ENCODE measurements around the gene CA6.
"Not testable (repeated sequence)": the region's sequence is repeated elsewhere in the genome, so short reads cannot be mapped to it uniquely, and the experiment has no call there.

Gene CA6

DNA sequence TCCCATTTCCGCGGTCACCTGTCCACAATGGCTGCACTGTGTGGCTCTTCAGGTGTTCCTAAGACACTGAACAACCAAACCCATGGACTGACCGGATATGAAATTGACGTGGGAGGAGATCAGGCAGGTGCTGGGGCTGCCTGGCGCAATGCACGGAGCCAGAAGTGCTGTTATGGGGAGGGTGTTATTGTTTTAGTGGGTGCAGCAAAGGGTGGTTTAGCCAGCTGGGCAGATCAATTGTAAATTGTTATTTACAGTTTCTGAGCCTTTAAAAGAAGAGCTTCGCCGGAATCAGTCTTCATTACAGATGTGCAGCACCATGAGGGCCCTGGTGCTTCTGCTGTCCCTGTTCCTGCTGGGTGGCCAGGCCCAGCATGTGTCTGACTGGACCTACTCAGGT is at the start of gene CA6:
Gene CA6 (plus strand): TSS at position 301 of the 400 bp plus-strand sequence. CDS start 19 bp downstream, at position 320.
- DNase-seq, result no peak

GRCh38 chr1:8896775-8897174 is 48.9 kb upstream of the CA6 start:
- DNase-seq, result peak; percentile 24

DNA sequence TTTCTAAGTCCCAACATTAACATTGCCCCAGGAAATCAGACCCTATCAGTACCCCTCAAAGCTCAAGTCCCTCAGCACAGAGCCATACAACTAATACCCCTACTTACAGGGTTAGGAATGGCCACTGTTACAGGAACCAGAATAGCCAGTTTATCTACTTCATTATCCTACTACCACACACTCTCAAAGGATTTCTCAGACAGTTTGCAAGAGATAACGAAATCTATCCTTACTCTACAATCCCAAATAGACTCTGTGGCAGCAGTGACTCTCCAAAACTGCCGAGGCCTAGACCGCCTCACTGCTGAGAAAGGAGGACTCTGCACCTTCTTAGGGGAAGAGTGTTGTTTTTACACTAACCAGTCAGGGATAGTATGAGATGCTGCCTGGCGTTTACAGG is 48.2 kb upstream of the CA6 start:
- DNase-seq, result not testable (repeated sequence)

DNA sequence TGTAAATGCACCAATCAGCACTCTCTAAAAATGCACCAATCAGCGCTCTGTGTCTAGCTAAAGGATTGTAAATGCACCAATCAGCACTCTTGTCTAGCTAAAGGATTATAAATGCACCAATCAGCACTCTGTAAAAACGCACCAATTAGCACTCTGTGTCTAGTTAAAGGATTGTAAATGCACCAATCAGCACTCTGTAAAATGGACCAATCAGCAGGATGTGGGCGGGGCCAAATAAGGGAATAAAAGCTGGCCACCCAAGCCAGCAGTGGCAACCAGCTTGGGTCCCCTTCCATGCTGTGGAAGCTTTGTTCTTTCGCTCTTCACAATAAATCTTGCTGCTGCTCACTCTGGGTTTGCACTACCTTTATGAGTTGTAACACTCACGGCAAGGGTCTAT is 47.2 kb upstream of the CA6 start:
- DNase-seq, result not testable (repeated sequence)

DNA sequence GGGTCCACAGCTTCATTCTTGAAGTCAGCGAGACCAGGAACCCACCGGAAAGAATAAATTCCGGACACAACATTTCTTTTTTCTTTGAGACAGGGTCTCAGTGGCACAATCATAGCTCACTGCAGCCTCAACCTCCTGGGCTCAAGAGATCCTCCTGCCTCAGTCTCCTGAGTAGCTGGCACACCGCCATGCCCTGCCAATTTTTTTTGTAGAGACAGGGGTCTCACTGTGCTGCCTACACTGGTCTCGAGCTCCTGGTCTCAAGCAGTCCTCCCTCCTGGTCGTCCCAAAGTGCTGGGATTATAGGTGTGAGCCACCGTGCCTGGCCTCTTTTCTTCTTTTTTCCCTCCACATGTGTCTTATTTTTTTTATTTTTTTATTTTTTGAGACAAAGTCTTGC is 46.6 kb upstream of the CA6 start:
- no peak for DNase-seq

DNA sequence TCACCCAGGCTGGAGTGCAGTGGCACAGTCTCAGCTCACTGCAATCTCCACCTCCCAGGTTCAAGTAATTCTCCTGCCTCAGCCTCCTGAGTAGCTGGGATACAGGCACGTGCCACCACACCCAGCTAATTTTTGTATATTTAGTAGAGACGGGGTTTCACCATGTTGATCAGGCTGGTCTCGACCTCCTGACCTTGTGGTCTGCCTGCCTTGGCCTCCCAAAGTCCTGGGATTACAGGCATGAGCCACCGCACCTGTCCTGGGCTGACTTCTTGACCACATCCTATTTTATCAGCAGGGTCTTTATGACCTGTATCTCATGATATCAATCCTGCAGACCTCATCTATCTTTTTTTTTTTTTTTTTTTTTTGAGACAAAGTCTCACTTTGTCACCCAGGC is 45.0 kb upstream of the CA6 start:
- DNase-seq, result not testable (repeated sequence)

- no peak for DNase-seq
Measured at GRCh38 chr1:8902765-8903164, 42.9 kb upstream of the CA6 start.

DNA sequence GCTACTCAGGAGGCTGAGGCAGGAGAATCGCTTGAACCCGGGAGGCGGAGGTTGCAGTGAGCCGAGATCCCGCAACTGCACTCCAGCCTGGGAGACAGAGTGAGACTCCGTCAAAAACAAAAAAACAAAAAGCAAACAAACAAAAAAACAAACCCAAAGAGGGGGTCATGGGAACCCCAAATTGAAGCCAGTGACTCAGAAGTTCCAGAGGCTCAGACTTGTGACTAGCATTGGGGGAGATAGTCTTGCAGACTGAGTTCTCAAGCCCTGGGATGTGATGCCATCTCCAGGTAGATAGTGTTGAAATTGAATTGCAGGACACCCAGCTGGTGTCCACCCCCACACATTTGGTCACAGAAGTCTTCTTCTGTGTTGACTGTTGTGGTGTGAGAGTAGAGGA is 42.3 kb upstream of the CA6 start:
- no peak for DNase-seq

- DNase-seq, result no peak
Measured at GRCh38 chr1:8903908-8904650, 41.6 kb upstream of the CA6 start.

DNA sequence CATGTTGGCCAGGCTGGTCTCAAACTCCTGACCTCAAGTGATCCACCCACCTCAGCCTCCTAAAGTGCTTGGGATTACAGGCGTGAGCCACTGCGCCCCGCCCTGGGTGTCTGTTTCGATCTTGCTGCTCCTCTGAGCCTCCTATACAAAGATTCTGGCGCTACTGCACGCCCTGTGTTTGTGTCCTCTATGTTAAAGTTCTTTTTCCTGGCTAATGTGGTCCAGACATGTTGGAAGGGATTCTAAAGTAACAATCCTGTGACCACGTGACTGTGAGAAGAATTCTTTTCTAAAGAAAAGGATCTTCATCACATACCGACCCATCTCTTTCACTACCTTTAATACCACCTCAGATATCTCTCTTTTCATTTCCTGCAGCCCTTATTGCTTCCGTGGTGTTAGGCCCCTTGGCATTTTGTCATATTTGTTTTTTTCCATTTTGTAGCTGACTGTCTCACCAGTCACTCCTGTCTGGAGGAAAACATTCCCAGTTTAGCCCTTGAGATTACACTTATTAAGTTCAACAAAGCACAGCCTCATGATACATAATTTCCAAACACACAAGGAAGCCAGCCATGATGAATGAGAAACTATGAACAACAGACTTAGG is 40.0 kb upstream of the CA6 start:
- no peak for DNase-seq

DNA sequence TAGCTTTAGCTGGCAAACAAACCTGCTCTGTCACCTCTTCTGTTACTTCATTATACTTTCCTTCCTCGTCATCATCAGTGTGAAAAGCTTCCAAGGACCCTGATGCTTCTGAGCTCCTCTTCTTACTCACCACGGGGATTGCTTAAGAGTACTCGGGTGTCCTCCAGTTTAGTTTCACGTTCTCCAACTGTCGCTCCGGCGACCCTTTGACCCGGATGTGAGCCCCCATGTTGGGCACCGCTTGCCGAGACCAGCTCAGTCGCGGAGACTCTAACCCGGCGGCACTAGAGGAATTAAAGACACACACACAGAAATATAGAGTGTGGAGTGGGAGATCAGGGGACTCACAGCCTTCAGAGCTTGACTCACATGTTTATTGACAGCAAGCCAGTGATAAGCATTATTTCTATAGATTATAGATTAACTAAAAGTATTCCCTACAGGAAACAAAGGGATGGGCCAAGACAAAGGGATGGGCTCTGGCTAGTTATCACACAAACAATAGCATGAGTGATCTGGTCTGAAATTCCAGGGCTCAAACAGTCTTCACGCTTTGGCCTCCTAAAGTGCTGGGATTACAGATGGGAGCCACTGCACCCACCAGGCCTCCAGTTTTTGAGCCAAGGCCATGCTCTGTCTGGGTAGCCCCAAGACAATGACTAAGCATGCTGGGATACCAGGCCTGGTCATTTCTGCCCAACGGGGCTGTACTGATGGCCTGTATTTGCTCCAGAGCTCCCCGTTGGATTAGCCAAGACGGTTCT is 37.1 kb upstream of the CA6 start:
- peak; percentile 59 for DNase-seq

DNA sequence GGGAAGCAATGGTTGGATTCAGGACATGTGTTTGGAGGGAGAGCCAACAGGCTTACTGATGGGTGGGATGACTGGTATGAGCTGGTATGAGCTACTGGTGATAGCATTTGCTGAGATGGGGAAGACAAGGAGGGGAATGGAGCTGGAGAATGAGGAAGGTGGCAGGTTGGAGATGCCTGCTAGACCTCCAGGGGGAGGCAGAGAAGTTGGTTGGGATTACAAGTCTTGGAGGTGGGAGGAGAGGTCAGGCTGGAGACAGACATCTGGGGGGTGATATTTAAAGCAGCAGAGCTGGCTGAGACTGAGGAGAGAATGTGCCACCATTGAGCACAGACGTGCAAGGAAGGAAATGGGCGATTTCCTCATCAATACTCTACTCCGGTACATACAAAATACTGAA is 35.3 kb upstream of the CA6 start:
- DNase-seq, result no peak

DNA sequence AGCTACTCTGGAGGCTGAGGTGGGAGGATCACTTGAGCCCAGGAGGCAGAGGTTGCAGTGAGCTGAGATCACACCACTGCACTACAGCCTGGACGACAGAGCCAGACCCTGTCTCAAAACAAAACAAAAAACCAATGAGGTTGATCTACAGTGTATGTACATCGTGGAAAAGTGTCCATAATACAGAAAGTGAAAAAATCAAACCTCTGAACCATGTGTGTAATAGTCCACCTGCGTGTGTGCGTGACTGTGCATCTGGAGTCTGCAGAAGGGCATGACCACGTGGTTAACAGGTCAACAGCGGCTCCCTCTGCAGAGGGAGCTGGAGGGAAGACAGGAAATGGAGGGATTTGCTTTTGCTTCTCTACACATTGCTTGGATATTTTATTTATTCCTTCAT is 34.8 kb upstream of the CA6 start:
- DNase-seq, result no peak

- DNase-seq, result no peak
Measured at GRCh38 chr1:8911416-8912309, 34.0 kb upstream of the CA6 start.

DNA sequence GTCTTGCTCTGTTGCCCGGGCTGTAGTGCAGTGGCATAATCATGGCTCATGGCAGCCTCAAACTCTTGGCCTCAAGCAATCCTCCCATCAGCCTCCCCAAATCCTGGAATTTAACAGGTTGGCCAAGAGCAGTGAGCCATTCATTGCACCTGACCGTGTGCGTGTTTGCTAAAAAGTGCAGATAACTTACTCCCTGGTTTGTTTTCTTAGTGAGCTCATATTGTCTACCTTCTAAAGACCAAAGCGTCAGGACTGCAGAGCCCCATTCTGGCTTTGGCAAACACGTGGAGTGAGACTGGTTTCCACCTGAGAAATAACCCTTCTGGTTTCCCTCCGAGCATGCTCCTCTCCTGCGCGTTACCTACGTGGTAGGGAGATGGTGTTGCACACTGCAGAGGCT is 32.2 kb upstream of the CA6 start:
- DNase-seq, result no peak

GRCh38 chr1:8914466-8914865 is 31.2 kb upstream of the CA6 start:
- DNase-seq, result no peak

DNA sequence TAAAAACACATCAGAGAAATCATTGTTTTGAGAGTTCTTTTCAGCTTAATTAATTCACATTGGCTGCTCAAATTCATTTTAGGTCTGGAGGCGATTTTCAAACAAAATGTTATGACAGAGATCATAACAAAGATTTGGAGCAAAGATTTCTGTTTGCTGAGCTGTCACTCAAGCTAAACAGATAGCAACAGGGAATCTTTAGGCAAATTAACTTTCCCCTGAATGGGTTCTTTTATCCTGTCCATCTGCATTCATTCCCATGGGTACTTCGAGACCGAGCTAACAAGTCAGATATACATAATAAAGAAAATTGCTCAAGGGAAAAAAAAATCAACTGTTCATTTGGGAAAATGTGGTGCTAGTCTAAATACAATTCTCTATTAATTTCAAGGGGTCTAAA is 30.2 kb upstream of the CA6 start:
- no peak for DNase-seq

GRCh38 chr1:8917536-8917935 is 28.1 kb upstream of the CA6 start:
- DNase-seq, result not testable (repeated sequence)

GRCh38 chr1:8922962-8923361 is 22.7 kb upstream of the CA6 start:
- no peak for DNase-seq

DNA sequence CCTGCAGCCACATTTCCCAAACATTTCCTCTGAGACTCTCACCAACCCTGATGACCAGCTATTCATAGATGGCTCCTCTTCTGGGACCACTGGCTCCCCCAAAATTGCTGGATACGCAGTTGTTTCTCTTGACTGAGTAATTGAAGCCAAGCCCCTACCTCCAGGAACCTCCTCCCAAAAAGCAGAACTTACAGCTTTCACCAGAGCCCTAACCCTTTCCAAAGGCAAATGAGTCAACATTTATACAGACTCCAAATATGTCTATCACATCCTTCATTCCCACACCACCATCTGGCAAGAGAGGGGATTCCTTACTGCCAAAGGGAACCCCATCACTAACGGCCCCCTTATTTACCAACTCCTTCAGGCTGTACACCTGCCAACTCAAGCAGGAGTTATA is 20.3 kb upstream of the CA6 start:
- no peak for DNase-seq

- DNase-seq, result no peak
Measured at GRCh38 chr1:8925960-8926359, 19.7 kb upstream of the CA6 start.

DNA sequence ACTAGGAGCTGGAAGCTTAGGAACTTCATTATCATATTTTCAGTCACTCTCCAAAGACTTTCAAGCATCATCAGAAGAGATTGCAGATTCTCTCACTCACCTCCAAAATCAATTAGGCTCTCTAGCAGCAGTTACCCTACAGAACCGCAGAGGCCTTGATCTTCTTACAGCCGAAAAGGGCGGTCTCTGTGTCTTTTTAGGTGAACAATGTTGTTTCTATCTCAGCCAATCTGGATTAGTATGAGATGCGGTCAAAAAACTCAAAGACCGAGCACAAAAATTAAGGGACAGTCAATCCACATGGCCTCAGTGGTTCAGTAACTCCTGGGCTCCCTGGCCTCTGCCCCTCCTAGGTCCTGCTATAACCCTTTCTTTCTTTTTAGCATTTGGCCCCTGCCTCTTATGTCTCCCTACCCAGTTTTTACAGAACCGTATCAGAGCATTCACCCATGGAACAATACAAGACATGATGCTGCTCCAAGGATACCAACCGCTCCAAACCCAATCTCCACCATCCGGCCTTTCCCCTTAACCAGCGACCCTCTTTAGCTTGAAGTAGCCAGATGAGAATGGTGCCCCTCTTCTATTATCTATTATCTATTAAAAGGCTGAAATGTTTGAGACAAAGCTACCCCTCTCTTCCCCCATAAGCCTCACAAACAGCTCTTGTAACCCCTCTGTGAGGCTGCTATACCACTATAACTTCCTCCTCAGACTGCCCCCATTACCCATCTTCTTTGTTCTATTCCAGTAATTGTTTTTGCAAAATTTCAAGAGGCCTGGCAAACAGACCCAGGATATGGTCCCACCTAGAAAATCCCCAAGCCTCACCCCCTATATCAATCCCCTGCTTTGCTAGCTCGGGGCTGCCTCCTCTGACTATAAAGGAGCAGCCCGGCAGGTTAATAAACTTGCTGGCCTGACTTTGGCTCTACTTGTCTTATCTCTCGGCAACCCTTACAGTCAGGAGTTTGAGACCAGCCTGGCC is 18.7 kb upstream of the CA6 start:
- DNase-seq, result no peak
